ENCODE data around the gene TOX2.

DNA sequence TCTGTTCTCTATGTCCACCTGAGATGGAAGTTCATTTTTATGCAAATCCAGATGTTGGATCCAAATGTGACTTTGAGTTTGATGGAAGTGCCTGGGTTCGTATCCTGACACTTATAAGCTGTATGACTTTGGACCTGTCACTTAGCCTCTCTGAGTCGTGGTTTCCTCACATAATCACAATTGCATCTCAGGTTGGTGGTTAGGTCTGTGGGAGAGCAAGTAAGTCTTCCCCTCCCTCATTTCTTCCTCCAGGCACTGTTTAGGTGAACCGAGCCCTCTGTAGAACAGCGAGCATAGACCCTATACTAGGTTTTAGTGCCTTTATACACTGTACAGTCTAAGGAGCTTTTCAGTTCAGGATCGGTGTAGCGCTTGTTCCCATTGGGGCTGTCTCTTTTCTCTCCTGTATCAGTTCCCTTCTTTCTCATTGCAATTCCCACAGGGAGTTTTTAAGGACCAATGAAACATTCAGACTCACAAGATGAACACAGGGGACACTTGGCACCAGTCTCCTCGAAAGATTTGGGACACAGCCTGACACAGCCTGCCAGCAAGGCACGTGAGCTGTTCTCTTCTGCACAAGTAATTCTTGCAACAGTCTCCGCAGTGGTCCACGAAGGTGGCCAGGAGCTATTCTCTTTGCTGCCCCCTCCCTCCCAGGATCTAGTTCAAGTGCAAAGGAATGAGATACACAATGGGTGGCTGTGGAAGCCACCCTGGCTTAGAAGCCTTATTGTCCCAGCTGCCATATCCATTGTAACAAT is 11.8 kb downstream of the TOX2 start:
- TF ChIP-seq POLR2A (IDR thresholded peaks at IDR 0.05; ENCODE audit: low read depth, low read length) (no peak), POLR2AphosphoS5 (IDR thresholded peaks at IDR 0.05; ENCODE audit: low read depth, low read length) (no peak), TAF1 (IDR thresholded peaks at IDR 0.05; ENCODE audit: borderline replicate concordance, low read depth, low read length) (no peak)

Data from GM12892 (cell line).